Endodermal cell (in vitro differentiated cells): Measurements from ENCODE around the gene NFKB1. TPM values are rescaled to one million over a fixed set of nuclear protein-coding genes. Genes with fewer than 3 reads are reported as not detected.

Source experiments
- DNase-seq: peaks from one replicate; pipeline ENCODE4 v3.0.0-alpha.2; 2017
- H3K27ac ChIP-seq: 2 replicates; pipeline ENCODE4 v1.5.1; 2013; ENCODE audit warnings: mild to moderate bottlenecking, low read depth, low read length, moderate library complexity
- H3K27me3 ChIP-seq: 2 replicates; pipeline ENCODE4 v1.6.1; 2013; ENCODE audit warnings: mild to moderate bottlenecking, low read length, moderate library complexity; ENCODE audit not compliant: insufficient read depth, control insufficient read depth, poor library complexity, severe bottlenecking
- H3K36me3 ChIP-seq: 2 replicates; pipeline ENCODE4 v1.7.0; 2013; ENCODE audit warnings: mild to moderate bottlenecking, low read length, moderate library complexity; ENCODE audit not compliant: control insufficient read depth, insufficient read depth
- H3K4me1 ChIP-seq: one replicate; pipeline ENCODE4 v1.7.0; 2013; ENCODE audit warnings: low read length; ENCODE audit not compliant: control insufficient read depth, insufficient read depth
- H3K4me3 ChIP-seq: 2 replicates; pipeline ENCODE4 v1.5.1; 2013; ENCODE audit warnings: mild to moderate bottlenecking, low read length, moderate library complexity
- H3K9ac ChIP-seq: 2 replicates; pipeline ENCODE4 v1.6.1; 2013; ENCODE audit warnings: mild to moderate bottlenecking, low read length, moderate library complexity; ENCODE audit not compliant: poor library complexity, severe bottlenecking; ENCODE audit errors: extremely low read depth
- H3K9me3 ChIP-seq: 2 replicates; pipeline ENCODE4 v1.6.1; 2013; ENCODE audit warnings: mild to moderate bottlenecking, low read length, moderate library complexity; ENCODE audit not compliant: control insufficient read depth
- H3K27ac Mint-ChIP-seq: 2 replicates; pipeline ENCODE4 v1.8.0; 2020; ENCODE audit warnings: mixed read lengths
- H3K27me3 Mint-ChIP-seq: 2 replicates; pipeline ENCODE4 v1.8.0; 2021; ENCODE audit warnings: mild to moderate bottlenecking, mixed read lengths; ENCODE audit not compliant: insufficient read depth
- H3K36me3 Mint-ChIP-seq: 2 replicates; pipeline ENCODE4 v1.8.0; 2020; ENCODE audit warnings: low read depth, mixed read lengths
- H3K4me1 Mint-ChIP-seq: 2 replicates; pipeline ENCODE4 v1.8.0; 2020; ENCODE audit warnings: mixed read lengths
- H3K4me3 Mint-ChIP-seq: 2 replicates; pipeline ENCODE4 v1.8.0; 2020; ENCODE audit warnings: mild to moderate bottlenecking, moderate library complexity, mixed read lengths
- H3K9me3 Mint-ChIP-seq: 2 replicates; pipeline ENCODE4 v1.8.0; 2020; ENCODE audit warnings: mild to moderate bottlenecking, mixed read lengths
- WGBS, 2 experiments: methylation state at CpG; one replicate each; pipeline versions ENCODE4 v1.1.5 to v1.1.7; 2013; ENCODE audit warnings: missing lambda C conversion rate in 2 of 2, mixed read lengths in 1 of 2; ENCODE audit not compliant: insufficient coverage in 1 of 2, insufficient read length in 1 of 2; 5-methylcytosine and 5-hydroxymethylcytosine counted together
- total RNA-seq, 2 donors: library from RNA; stranded (reverse); fragmentation: NEBNext Ultra II Directional in 1 of 2; extraction: Animal tissue kit (Norgen Biotek cat#: 25700) in 1 of 2; gene quantifications; 2 replicates in 1 of 2; 3 replicates in 1 of 2; pipeline ENCODE4 v1.2.1, GENCODE V29; 2021
- TF ChIP-seq, protein P1 (sequence below): fragments of 200-600 bp; sonication (generic); conservative IDR thresholded peaks from 2 replicates; pipeline ENCODE4 v1.5.0; 2021; ENCODE audit warnings: antibody characterized with exemption, mild to moderate bottlenecking

Gene NFKB1
- total RNA-seq, 2 donors from 2014 or later = 4.4 to 5.6 TPM

DNA sequence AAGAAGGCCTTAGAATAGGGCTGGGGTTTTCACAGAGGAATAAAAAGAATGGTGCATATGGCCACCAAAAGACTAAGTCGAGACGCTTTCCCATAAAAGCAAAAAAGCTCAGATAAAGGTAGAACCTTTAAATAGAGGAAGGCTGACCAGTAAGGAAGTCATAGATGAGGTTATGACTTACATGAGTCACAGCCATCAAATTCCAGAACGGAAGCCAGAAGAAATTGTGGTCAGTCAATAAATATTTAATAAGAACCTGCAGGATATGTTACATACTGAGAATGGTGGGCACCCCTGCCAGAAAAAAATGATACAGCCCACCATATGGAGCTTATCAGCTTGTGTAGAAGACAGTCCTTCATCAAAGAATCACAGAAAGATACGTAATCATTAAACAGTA lies 139.5 kb downstream of the NFKB1 start:
- no peak for DNase-seq
- no peaks in the 10 kb centered on the region for H3K4me1 ChIP-seq
- no peaks in the 10 kb centered on the region for H3K9me3 ChIP-seq
- Mint-ChIP-seq H3K36me3 (peaks cover 25% of the 10 kb centered on the region), H3K4me1 (no peaks in the 10 kb centered on the region), H3K9me3 (no peaks in the 10 kb centered on the region), H3K27me3 (no peaks in the 10 kb centered on the region), H3K4me3 (no peak overlapping the region), H3K27ac (no peak overlapping the region)
- H3K27me3 ChIP-seq = no peaks in the 10 kb centered on the region
- 92 to 93% methylated on average over 3 to 4 of the region's 4 CpGs for WGBS, 2 experiments
- no peak overlapping the region for H3K9ac ChIP-seq
- H3K4me3 ChIP-seq = no peak overlapping the region
- TF ChIP-seq, protein P1, sequence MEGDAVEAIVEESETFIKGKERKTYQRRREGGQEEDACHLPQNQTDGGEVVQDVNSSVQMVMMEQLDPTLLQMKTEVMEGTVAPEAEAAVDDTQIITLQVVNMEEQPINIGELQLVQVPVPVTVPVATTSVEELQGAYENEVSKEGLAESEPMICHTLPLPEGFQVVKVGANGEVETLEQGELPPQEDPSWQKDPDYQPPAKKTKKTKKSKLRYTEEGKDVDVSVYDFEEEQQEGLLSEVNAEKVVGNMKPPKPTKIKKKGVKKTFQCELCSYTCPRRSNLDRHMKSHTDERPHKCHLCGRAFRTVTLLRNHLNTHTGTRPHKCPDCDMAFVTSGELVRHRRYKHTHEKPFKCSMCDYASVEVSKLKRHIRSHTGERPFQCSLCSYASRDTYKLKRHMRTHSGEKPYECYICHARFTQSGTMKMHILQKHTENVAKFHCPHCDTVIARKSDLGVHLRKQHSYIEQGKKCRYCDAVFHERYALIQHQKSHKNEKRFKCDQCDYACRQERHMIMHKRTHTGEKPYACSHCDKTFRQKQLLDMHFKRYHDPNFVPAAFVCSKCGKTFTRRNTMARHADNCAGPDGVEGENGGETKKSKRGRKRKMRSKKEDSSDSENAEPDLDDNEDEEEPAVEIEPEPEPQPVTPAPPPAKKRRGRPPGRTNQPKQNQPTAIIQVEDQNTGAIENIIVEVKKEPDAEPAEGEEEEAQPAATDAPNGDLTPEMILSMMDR = no peak
- peaks cover 3% of the 10 kb centered on the region for H3K36me3 ChIP-seq
- no peak overlapping the region for H3K27ac ChIP-seq

DNA sequence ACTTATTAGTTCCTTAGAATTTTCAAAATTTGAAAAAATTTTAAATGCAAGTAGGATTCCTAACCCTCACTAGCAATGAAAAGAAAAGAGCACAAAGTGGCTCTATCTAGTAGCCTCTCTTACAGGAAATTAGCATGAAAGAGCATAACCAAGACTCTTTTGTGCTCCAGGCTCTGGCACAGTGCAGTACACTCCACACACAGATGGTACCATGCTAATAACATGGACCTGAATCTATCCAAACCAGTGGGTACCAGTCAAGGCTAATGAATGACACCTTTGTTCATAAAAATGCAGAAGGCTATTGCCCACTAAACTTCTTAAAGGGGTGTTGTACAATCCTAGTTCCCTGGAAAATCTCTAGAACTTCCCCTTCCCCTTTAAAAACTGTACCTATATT lies 140.6 kb downstream of the NFKB1 start:
- Histone ChIP-seq H3K27me3 (no peaks in the 10 kb centered on the region), H3K36me3 (no peaks in the 10 kb centered on the region), H3K9ac (no peak overlapping the region), H3K9me3 (no peaks in the 10 kb centered on the region), H3K4me3 (no peak overlapping the region), H3K4me1 (no peaks in the 10 kb centered on the region), H3K27ac (no peak overlapping the region)
- peaks cover 25% of the 10 kb centered on the region for H3K36me3 Mint-ChIP-seq
- TF ChIP-seq, protein P1 = no peak
- no peaks in the 10 kb centered on the region for H3K4me1 Mint-ChIP-seq
- DNase-seq = no peak
- H3K4me3 Mint-ChIP-seq = no peak overlapping the region
- no peak overlapping the region for H3K27ac Mint-ChIP-seq
- H3K9me3 Mint-ChIP-seq = no peaks in the 10 kb centered on the region
- no peaks in the 10 kb centered on the region for H3K27me3 Mint-ChIP-seq

DNA sequence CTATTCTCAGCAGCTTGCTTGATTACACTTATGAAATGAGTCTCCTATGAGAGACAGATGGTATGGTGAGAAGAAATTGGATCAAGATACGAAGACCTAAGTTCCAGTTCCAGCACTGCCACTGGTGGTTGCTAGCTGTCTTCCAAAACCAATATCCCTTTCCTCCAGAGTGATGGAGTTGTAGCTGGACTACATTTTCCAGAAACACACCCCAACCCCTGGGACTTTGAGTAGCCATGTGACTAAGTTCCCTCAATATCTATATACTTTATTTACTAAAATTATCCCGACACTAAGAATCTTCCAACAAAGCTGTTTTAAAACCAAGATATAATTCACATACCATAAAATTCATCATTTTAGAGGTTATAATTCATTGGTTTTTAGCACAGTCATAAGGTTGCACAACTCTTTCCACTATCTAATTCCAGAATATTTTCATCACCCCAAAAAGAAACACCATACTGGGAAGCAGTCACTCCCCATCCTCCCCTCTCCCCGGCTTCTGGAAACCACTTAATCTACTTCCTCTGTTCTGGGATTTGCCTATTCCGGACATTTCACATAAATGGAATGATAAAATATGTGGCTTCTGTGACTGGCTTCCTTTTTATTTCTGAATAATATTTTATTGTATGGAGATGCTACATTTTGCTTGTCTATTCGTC lies 141.6 kb downstream of the NFKB1 start:
- no peak overlapping the region for H3K4me3 ChIP-seq
- no peaks in the 10 kb centered on the region for H3K4me1 Mint-ChIP-seq
- WGBS, 2 experiments = 89 to 90% methylated on average over 2 to 5 of the region's 5 CpGs
- no peak overlapping the region for H3K9ac ChIP-seq
- no peak for DNase-seq
- H3K9me3 ChIP-seq = no peaks in the 10 kb centered on the region
- TF ChIP-seq, protein P1 = no peak
- H3K4me1 ChIP-seq = no peaks in the 10 kb centered on the region
- H3K36me3 ChIP-seq = no peaks in the 10 kb centered on the region
- H3K27ac ChIP-seq = no peak overlapping the region
- no peaks in the 10 kb centered on the region for H3K27me3 Mint-ChIP-seq
- no peak overlapping the region for H3K4me3 Mint-ChIP-seq
- no peaks in the 10 kb centered on the region for H3K9me3 Mint-ChIP-seq
- H3K27ac Mint-ChIP-seq = no peak overlapping the region
- peaks cover 20% of the 10 kb centered on the region for H3K36me3 Mint-ChIP-seq
- H3K27me3 ChIP-seq = no peaks in the 10 kb centered on the region
